GM21390 (cell line): ENCODE measurements around the gene BOLA3.
"Not testable (repeated sequence)": the region's sequence is repeated elsewhere in the genome, so short reads cannot be mapped to it uniquely, and the experiment has no call there.

Source experiments
- ATAC-seq: cut with Tn5 transposase; IDR thresholded peaks from one replicate; pipeline ENCODE4 v1.9.1; 2021; ENCODE audit not compliant: unreplicated experiment

BOLA3 gene

GRCh38 chr2:74149570-74150319 is 2.0 kb upstream of the BOLA3 start:
- ATAC-seq = no peak

- no peak for ATAC-seq
These were observed 1.5 kb upstream of the BOLA3 start for GRCh38 chr2:74149247-74149525.

- ATAC-seq = no peak
These were observed 940 bp upstream of the BOLA3 start for GRCh38 chr2:74148457-74149246.

- ATAC-seq = peak; percentile 30
These were observed 584 bp downstream of the BOLA3 start for GRCh38 chr2:74146929-74147726.

DNA sequence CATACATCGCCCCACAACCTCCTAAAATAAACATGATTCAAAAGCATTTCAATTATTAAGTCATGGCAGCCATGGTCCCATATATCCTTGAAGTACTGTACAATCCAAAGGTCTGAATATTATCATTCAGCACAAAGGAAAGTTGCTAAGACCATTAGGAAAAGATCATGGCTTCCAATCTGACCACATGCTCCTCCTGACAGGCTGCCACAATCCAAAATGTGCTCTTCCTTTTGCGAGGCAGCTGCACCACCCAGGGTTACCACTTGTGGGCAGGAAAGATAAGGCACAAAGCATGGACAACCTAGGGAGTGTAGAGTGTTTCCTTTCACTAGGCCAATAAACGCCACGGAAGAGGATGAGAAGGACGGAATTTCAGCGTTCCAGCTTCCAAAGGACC is 5.4 kb downstream of the BOLA3 start:
- no peak for ATAC-seq

DNA sequence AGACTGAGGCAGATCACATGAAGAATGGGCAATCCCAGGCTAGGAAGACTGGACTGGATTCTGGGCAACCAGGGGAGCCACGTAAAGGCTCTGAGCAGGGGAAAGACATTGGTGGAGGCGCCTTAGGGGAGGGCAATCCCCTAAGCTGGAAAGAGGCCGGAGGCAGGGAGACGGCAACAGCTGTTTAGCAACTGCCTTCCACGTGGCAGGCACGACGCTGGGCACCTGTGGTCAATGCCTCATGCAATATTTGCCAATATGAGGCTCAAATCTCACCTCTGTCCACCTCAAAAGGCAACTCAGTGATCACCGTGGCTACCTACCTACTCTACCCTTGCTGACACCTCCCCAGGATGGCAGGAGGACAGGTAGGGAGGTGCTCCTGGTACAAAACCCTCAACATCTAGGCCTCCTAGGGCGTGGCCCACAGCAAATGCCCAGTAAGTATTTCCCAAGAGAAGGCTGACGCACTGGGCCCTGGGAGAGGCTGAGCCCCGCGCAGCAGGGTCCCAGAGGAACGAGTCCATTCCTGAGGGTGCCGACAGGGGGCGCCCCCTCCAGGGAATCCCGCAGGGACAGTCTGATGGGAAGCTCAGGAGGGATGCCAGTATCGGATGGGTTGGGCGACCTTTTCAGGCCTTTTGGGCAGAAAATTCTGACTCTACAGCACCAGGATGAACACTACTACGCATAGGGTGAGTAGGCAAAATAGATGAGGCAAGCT is 8.9 kb downstream of the BOLA3 start:
- ATAC-seq = no peak

GRCh38 chr2:74137651-74138599 is 9.8 kb downstream of the BOLA3 start:
- ATAC-seq = no peak

DNA sequence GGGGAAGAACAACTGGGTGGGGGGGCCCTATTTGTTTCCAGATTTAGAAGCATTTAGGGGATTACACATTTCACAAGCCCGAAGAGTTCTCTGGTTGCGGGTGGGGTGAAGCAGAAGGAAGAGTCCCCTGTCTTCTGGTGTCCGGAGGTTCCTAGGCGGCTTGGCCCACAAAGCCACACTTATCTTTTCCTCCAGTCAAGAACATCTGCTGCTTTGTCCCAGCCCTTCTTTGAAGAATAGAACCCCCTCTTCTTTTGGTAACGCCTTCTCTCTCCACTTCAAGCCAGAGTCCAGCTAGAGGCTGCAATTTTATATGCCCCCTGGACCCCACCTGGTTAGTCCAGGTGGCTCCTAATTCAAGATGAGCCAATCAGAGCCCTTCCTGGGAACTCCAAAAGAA is 15.8 kb downstream of the BOLA3 start:
- no peak for ATAC-seq

DNA sequence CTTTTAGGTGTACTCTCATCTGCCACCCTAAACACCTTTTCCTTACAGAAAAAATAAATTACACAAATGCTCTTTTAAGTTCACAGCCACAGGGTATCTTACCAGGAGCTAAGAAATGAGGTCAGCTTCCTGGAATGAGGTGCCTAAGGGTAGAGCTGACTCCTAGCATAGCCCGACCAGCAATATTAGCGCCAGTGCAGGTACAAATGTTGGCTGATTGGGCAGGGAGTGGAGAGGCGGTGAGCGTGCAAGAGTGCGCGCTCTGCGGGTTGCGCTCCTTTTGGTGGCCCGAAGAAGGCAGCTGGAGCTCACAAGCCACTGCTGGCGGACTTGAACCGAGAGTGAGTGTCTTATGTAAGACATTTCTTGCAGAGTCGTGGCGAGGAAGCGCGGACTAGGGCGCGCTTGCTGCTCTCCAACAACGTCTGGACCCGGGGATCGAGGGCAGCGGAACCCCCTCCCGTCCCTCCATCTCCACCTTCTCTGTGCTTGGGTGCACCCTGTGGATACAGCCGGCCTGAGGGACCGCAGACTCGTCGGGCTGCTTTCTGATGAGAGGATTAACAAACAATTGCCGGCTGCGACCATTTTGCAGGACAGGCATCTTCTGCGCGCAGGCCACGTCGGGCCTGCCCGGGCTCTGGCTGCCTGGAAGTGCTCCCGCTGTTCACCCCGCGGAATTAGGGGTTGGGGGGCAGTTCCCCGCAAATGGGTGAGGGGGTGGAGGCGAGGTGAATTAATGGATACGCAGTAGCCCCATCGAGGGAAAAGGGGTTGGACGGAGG is 17.3 kb downstream of the BOLA3 start:
- ATAC-seq = no peak

GRCh38 chr2:74128206-74128605 is 19.5 kb downstream of the BOLA3 start:
- ATAC-seq = no peak

DNA sequence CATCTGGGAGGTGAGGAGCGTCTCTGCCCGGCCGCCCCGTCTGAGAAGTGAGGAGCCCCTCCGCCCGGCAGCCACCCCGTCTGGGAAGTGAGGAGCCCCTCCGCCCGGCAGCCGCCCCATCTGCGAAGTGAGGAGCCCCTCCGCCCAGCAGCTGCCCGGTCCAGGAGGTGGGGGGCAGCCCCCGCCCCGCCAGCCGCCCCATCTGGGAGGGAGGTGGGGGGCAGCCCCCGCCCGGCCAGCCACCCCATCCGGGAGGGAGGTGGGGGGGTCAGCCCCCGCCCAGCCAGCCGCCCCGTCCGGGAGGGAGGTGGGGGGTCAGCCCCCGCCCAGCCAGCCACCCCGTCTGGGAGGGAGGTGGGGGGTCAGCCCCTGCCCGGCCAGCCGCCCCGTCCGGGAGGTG is 23.8 kb downstream of the BOLA3 start:
- ATAC-seq = not testable (repeated sequence)

DNA sequence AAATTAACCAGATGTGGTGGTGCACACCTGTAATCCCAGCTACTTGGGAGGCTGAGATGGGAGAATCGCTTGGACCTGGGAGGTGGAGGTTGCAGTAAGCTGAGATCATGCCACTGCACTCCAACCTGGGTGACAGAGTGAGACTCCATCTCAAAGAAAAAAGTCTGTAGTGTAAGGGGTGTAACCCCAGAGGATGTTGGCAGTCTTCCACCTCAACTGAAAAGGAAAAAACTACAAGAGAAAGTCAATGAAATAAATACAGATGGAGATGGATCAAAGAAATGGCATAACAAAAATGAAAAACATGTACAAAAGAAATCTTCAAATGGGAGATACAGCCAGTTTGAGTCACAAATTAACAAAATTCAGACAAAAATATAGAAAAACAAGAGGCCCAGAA is 25.9 kb downstream of the BOLA3 start:
- not testable (repeated sequence) for ATAC-seq

DNA sequence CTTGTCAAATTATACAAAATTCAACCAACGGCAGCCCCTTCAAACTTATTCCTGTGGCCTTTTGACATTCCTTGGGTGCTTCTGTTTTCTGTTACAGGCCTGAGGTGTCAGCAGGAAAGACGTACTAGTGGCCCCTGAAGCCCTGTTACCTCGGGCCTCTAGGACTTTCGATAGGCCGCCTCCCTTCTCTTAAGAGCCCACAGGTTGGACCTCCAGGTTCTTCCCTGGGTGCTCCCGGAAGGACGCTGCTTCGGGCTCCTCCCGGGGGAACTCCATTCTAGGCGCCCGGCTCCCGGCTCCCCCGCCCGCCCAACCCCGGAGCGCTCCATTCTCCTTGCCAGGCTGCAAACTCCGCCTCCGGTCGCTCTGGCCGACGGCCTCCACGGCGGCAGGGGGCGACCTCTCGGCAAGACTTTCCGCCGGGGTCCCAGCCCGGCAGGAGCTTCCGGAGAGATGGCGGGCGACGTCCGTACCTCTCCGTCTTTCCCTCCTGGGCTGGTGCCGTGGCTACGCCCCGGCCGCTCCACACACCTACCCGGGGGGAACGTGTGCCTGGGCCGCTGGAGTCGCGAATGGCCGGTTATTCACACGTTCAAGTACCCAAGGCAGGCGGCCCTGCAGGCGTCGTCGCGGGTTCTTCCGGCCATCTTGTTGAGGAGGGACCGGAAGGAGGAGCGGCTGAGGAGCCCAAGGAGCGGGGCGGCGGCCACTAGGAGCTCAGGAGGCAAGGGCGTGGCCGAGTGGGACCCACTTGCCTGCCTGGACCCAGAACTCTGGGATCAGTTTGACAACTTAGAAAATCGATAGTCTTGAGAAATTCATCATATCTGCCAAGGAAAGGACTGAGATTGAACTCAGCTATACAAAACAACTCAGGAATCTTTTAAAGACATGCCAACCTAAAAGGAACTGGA is 27.5 kb downstream of the BOLA3 start:
- peak; percentile 96 for ATAC-seq

GRCh38 chr2:74119339-74119738 is 28.4 kb downstream of the BOLA3 start:
- ATAC-seq = no peak

DNA sequence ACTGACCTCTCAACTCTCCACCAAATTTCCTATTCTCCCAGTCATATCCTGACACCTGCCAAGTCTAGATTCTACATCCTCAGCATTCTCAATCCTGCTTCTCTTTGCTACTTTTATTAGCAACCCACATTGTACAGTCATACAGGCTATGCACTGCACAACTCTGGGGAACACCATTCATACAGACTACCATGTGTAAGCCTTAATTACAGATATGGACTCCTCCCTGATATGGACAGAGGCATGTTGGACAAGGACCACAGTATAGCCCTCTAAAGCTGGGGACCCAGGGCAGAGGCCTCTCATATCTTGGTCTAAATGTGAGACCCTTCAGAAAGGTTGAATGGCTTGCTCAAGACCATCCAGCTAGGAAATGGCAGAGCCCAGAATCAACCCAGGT is 36.3 kb downstream of the BOLA3 start:
- no peak for ATAC-seq

GRCh38 chr2:74110537-74110936 is 37.2 kb downstream of the BOLA3 start:
- ATAC-seq = no peak

DNA sequence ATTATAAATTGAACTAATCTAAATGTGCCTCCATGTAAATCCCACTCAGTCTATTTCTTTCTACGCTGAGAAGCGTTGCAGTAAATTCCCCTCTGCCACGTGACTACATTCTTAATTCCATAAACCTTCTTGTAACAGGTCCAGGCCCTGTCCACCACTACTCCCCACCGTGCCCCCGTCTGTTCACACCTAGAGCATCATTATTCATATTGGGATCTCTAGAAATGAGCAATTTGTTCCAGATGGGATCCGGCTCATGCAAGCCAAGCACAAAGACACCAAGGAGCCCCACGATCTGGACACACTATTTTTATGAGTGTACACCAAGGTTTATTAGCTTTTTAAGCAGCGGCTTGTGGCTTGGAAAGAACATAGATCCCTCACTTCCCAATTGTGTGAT is 38.2 kb downstream of the BOLA3 start:
- no peak for ATAC-seq

DNA sequence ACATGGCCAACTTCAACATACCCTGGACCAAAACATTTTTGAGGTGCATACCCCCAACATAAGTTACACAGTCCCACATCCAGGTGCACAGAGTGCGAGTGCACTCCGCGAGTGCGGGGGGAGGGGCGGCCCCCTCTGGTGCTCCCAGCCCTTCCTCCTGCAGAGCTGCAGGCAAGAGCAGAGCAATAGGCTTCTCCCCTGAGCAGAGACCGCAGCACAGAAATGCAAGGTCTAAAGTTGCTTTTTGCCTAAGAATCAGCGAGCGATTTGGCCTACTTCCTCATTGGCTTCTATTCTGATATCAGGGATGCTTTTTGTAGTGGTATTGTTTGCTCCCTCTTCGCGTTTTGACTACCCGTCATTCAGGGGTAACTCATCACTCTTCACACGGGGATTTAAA is 40.6 kb downstream of the BOLA3 start:
- ATAC-seq = no peak
